ENCODE measurements around the gene HOOK2. TPM values are rescaled to one million over a fixed set of nuclear protein-coding genes. Genes with fewer than 3 reads are reported as not detected.

HOOK2 gene
- total and polyA plus RNA-seq, 9 of the 15 experiments (the other 6 are each of a cell fraction or from before 2014, with no cell fraction given): 1.3 to 17.2 (median 9.9) TPM

GRCh38 chr19:12733369-12734214 is 41.8 kb downstream of the HOOK2 start (continued):
- TF ChIP-seq ZC3H4 (CRISPR knock-in tag; IDR thresholded peaks at IDR 0.05; ENCODE audit: borderline replicate concordance): no peak; the same call in 1 of the 2 replicates
- TF ChIP-seq YY1 (IDR thresholded peaks at IDR 0.05; ENCODE audit: borderline replicate concordance in 1 of 3, control insufficient read depth in 1 of 3, extremely low read depth in 1 of 3, insufficient read depth in 3 of 3, insufficient read length in 1 of 3, insufficient replicate concordance in 2 of 3, low read depth in 1 of 3, low read length in 2 of 3): peak in 2 of 3 experiments; percentile 43 to 74
- TF ChIP-seq STAT5A (IDR thresholded peaks at IDR 0.05; ENCODE audit: borderline replicate concordance, low read length): no peak
- no peak for TF ChIP-seq ZZZ3 (IDR thresholded peaks at IDR 0.05)
- TF ChIP-seq BHLHE40 (IDR thresholded peaks at IDR 0.05; ENCODE audit: low read length): no peak
- TF ChIP-seq KLF10 (CRISPR knock-in tag; IDR thresholded peaks at IDR 0.05): no peak
- no peak; a peak in 1 of 4 replicates for TF ChIP-seq ARNT (IDR thresholded peaks at IDR 0.05)
- TF ChIP-seq ZBTB7A (IDR thresholded peaks at IDR 0.05; ENCODE audit: borderline replicate concordance, control insufficient read depth, low read depth, low read length): peak; percentile 21; the same call in 1 of the 2 replicates
- no peak for TF ChIP-seq BCL6 (CRISPR knock-in tag; IDR thresholded peaks at IDR 0.05)
- no peak for TF ChIP-seq SIX5 (IDR thresholded peaks at IDR 0.05; ENCODE audit: borderline replicate concordance in 1 of 2, insufficient read depth in 1 of 2, low read depth in 1 of 2, low read length in 2 of 2)
- TF ChIP-seq SRF (CRISPR knock-in tag; IDR thresholded peaks at IDR 0.05): peak in 1 of 2 experiments; percentile 49; a peak in 1 of 4 replicates
- TF ChIP-seq HDAC1 (IDR thresholded peaks at IDR 0.05): 0 out of 4 replicates have a peak, but pooled peaks of 1 of the 2 experiments have one; percentile 43
- no peak for TF ChIP-seq MYBL2 (IDR thresholded peaks at IDR 0.05; ENCODE audit: low read depth)
- no peak for TF ChIP-seq MYBL2 (CRISPR knock-in tag; IDR thresholded peaks at IDR 0.05; ENCODE audit: borderline replicate concordance)
- no peak for TF ChIP-seq ZNF644 (tag; IDR thresholded peaks at IDR 0.05; ENCODE audit: low read depth)
- no peak for TF ChIP-seq NCOR1 (IDR thresholded peaks at IDR 0.05)
- no peak for TF ChIP-seq ASH1L (IDR thresholded peaks at IDR 0.05; ENCODE audit: borderline replicate concordance, low read depth, partially characterized antibody)
- no peak for TF ChIP-seq MED1 (CRISPR knock-in tag; IDR thresholded peaks at IDR 0.05; ENCODE audit: borderline replicate concordance)
- no peak for TF ChIP-seq MCM5 (IDR thresholded peaks at IDR 0.05; ENCODE audit: low read depth)
- TF ChIP-seq TRIM28 (IDR thresholded peaks at IDR 0.05): no peak
- no peak for TF ChIP-seq FUS (optimal IDR thresholded peaks at IDR 0.05; ENCODE audit: low read depth, low read length)
- TF ChIP-seq ID3 (CRISPR knock-in tag; IDR thresholded peaks at IDR 0.05): no peak
- no peak for TF ChIP-seq ID3 (tag; IDR thresholded peaks at IDR 0.05)
- TF ChIP-seq TSHZ1 (CRISPR knock-in tag; IDR thresholded peaks at IDR 0.05): no peak
